ENCODE measurements around the gene DRC1. TPM values are rescaled to one million over a fixed set of nuclear protein-coding genes. Genes with fewer than 3 reads are reported as not detected.

DRC1 gene
- polyA plus RNA-seq, 1 of the 3 experiments (the other 2 are of a cell fraction) = 0.18 TPM

DNA sequence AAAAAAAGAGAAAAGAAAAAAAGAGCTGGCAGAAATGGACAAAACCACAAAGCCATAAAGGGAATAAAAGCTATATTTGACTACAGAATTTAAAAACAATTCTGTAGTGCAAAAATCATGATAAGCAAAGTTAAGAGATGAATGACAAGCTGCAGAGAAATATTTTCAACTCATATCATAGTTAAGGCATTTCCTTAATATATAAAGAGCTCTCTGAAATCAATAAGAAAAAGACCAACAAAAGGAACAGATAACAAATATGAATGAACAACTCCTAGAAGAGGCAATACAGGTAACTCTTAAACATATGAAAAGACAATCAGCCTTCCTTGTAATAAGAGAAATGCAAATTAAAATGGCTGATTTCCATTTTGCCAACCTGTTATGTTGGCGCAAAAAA lies 50.0 kb downstream of the DRC1 start:
- TF ChIP-seq TEAD4 (IDR thresholded peaks at IDR 0.05; ENCODE audit: borderline replicate concordance, insufficient read depth) (no peak), RFX5 (IDR thresholded peaks at IDR 0.05; ENCODE audit: low read length) (no peak)
- Histone ChIP-seq H4K20me1 (ENCODE audit: insufficient read depth) (no peaks in the 10 kb centered on the region), H3K27ac (ENCODE audit: low read depth in 2 of 2, low read length in 1 of 2) (no peak overlapping the region), H3K9me3 (no peaks in the 10 kb centered on the region), H3K4me1 (ENCODE audit: control insufficient read depth in 1 of 2, insufficient read depth in 2 of 2, low read depth in 1 of 2, low read length in 1 of 2) (no peaks in the 10 kb centered on the region), H3K79me2 (ENCODE audit: insufficient read depth) (no peaks in the 10 kb centered on the region), H3K4me3 (ENCODE audit: low read depth in 2 of 2, low read length in 1 of 2) (no peak overlapping the region), H3K27me3 (ENCODE audit: insufficient read depth) (peaks cover 10% of the 10 kb centered on the region), H3F3A (replicated peaks; ENCODE audit: insufficient read depth) (no peaks in the 10 kb centered on the region), H3K4me2 (no peak overlapping the region), H3K9me2 (no peaks in the 10 kb centered on the region), H3K36me3 (replicated peaks in 1 of 2; ENCODE audit: control insufficient read depth in 1 of 2, insufficient read depth in 2 of 2, low read length in 1 of 2) (no peaks in the 10 kb centered on the region), H2AFZ (ENCODE audit: low read depth) (no peak overlapping the region), H3K9ac (no peak overlapping the region)
- no peak for DNase-seq
- CTCF ChIA-PET = interaction anchor here (0.5 to 0.7 kb wide), 2 partner anchors 23 to 34 kb away, joined by 3 to 4 read pairs; no protein-coding TSS in a partner anchor
- WGBS (ENCODE audit: low lambda C conversion rate) = 97% methylated on average over 1 of the region's 1 CpG
- POLR2A ChIA-PET = no interaction called here

- H3K4me1 ChIP-seq (ENCODE audit: control insufficient read depth in 1 of 2, insufficient read depth in 2 of 2, low read depth in 1 of 2, low read length in 1 of 2) = no peaks in the 10 kb centered on the region; a peak in 1 of 4 replicates
- H3K36me3 ChIP-seq (replicated peaks in 1 of 2; ENCODE audit: control insufficient read depth in 1 of 2, insufficient read depth in 2 of 2, low read length in 1 of 2) = no peaks in the 10 kb centered on the region
- WGBS (ENCODE audit: low lambda C conversion rate) = 73% methylated on average over 11 of the region's 11 CpGs
- TF ChIP-seq SMC3 (IDR thresholded peaks at IDR 0.05; ENCODE audit: low read depth, low read length) (no peak), POLR2AphosphoS5 (IDR thresholded peaks at IDR 0.05; ENCODE audit: low read depth, low read length) (no peak), RAD21 (IDR thresholded peaks at IDR 0.05; ENCODE audit: low read length) (no peak), GABPA (IDR thresholded peaks at IDR 0.05; ENCODE audit: low read depth) (no peak), REST (IDR thresholded peaks at IDR 0.05; ENCODE audit: low read depth, low read length) (no peak), RFX5 (IDR thresholded peaks at IDR 0.05; ENCODE audit: low read length) (no peak), JUND (IDR thresholded peaks at IDR 0.05) (no peak), ELF1 (IDR thresholded peaks at IDR 0.05) (no peak), EZH2phosphoT487 (IDR thresholded peaks at IDR 0.05; ENCODE audit: borderline replicate concordance, low read depth) (no peak), EP300 (IDR thresholded peaks at IDR 0.05; ENCODE audit: borderline replicate concordance in 1 of 2, low read depth in 1 of 2, low read length in 1 of 2) (no peak), TAF1 (IDR thresholded peaks at IDR 0.05; ENCODE audit: borderline replicate concordance, low read depth, low read length) (no peak), TCF12 (IDR thresholded peaks at IDR 0.05) (no peak), FOXJ3 (CRISPR knock-in tag; IDR thresholded peaks at IDR 0.05) (no peak)
- TF ChIP-seq, protein P1, sequence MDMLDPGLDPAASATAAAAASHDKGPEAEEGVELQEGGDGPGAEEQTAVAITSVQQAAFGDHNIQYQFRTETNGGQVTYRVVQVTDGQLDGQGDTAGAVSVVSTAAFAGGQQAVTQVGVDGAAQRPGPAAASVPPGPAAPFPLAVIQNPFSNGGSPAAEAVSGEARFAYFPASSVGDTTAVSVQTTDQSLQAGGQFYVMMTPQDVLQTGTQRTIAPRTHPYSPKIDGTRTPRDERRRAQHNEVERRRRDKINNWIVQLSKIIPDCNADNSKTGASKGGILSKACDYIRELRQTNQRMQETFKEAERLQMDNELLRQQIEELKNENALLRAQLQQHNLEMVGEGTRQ (IDR thresholded peaks at IDR 0.05; ENCODE audit: borderline replicate concordance, low read depth, low read length) = no peak
- TF ChIP-seq, protein P2, sequence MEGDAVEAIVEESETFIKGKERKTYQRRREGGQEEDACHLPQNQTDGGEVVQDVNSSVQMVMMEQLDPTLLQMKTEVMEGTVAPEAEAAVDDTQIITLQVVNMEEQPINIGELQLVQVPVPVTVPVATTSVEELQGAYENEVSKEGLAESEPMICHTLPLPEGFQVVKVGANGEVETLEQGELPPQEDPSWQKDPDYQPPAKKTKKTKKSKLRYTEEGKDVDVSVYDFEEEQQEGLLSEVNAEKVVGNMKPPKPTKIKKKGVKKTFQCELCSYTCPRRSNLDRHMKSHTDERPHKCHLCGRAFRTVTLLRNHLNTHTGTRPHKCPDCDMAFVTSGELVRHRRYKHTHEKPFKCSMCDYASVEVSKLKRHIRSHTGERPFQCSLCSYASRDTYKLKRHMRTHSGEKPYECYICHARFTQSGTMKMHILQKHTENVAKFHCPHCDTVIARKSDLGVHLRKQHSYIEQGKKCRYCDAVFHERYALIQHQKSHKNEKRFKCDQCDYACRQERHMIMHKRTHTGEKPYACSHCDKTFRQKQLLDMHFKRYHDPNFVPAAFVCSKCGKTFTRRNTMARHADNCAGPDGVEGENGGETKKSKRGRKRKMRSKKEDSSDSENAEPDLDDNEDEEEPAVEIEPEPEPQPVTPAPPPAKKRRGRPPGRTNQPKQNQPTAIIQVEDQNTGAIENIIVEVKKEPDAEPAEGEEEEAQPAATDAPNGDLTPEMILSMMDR (IDR thresholded peaks at IDR 0.05) = no peak
- no peak overlapping the region for H3K4me3 ChIP-seq (ENCODE audit: low read depth in 2 of 2, low read length in 1 of 2)
- no peak overlapping the region for H3K4me2 ChIP-seq
- H3K9me2 ChIP-seq = no peaks in the 10 kb centered on the region
- H3F3A ChIP-seq (replicated peaks; ENCODE audit: insufficient read depth) = no peaks in the 10 kb centered on the region
- no peak overlapping the region for H3K27ac ChIP-seq (ENCODE audit: low read depth in 2 of 2, low read length in 1 of 2)
- H2AFZ ChIP-seq (ENCODE audit: low read depth) = no peak overlapping the region
- H3K9me3 ChIP-seq = no peaks in the 10 kb centered on the region
- no peak for DNase-seq
- peaks cover 10% of the 10 kb centered on the region for H3K27me3 ChIP-seq (ENCODE audit: insufficient read depth)
- no peaks in the 10 kb centered on the region for H4K20me1 ChIP-seq (ENCODE audit: insufficient read depth)
- H3K79me2 ChIP-seq (ENCODE audit: insufficient read depth) = no peaks in the 10 kb centered on the region
- no peak overlapping the region for H3K9ac ChIP-seq
- CTCF ChIA-PET = interaction anchor here (1.0 kb wide), 1 partner anchor 124 kb away, joined by 3 read pairs; no protein-coding TSS in a partner anchor
- POLR2A ChIA-PET = no interaction called here
Observed at GRCh38 chr2:26453421-26454329, 52.0 kb downstream of the DRC1 start.

Data from SK-N-SH (cell line).